HG03039 (cell line): ENCODE data around the gene ZNF354C.
"Not testable (repeated sequence)": the region's sequence is repeated elsewhere in the genome, so short reads cannot be mapped to it uniquely, and the experiment has no call there.

Experiments used
- ATAC-seq: cut with Tn5 transposase; IDR thresholded peaks from one replicate; pipeline ENCODE4 v1.9.1; 2021; ENCODE audit warnings: mild to moderate bottlenecking, moderate library complexity; ENCODE audit not compliant: unreplicated experiment

ZNF354C gene

DNA sequence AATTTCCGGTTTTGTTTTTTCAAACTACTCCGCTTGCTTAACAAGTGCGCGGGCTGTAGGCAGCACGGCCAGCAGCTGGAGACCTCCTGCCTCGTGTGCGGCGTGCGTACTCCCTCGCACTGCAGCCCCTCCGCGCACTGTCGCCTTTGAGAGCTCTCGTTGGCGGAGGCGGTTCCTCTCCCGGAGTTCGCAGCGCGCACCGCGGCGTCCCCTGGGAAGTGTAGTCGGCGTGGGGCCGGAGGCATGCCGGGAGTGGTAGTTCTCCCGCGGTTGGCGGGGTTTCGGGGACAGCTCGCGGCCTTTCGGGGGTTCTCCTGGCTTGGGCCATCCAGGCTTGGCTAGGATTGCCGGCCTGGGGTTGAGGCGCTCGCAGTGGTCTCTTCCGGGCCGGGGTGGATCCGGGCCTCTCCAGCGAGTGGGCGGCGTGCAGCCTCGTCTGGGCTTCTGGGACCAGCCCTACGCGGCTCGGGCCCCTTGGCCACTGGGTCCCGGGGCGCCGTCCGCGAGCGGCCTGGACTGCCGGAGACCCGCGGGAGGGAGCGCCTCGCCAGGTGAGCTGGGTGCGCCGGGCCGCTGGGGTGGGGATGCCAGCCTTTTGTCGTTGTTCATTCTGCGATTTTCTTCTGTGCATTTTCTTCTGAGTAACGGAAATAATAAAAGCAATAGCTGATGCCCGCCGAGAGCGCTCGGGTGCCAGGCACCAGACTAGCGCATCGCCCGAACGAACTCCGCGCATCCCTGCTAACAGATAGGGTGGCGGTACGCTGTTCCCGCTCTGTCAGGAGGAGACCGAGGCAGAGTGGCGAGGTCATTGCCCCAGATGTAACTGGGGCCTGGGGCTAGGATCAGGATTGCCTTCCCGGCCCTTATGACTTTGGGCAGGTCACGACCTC lies at the start of gene ZNF354C:
ZNF354C (plus strand) TSS at position 258 of the 893 bp plus-strand sequence. CDS start 1,696 bp downstream, outside the sequence.
- ATAC-seq = no peak

DNA sequence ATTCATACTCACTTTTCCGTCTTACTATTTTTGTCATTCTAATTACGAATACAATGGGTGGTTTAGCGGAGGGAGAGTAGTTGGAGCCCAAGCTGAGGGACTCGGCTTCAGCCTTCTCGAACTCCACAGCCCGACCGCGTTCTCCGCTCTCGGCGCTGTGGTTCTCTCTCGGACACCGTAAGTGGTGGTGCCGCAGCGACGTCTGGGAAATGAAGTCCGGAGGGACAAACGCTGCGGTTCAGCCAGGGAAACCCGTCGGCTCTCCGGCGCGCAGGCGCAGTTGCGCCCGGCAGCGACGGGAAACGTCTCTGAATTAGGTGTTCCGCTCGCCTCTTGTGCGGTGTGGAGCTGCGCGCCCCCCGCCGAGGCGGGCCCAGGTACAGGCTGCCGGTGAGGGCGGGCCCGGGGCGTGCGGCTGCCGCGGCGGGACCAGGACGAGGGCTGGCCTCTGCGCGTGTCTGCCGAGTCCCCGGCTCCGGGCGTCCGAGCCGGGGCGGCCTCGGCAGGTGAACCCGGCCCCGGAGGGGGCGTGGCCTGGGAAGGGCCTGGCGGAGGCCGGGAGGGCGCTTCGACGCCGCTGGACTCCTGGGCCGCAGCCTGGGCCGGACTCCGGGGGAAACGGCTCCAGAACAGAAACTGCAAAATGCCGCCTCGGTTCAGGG lies 36.5 kb upstream of the ZNF354C start, which contains the start of gene ZNF879:
ZNF879 (plus strand) TSS at position 277 of the 662 bp plus-strand sequence. CDS start 1,201 bp downstream, outside the sequence.
- ATAC-seq = peak; percentile 87

DNA sequence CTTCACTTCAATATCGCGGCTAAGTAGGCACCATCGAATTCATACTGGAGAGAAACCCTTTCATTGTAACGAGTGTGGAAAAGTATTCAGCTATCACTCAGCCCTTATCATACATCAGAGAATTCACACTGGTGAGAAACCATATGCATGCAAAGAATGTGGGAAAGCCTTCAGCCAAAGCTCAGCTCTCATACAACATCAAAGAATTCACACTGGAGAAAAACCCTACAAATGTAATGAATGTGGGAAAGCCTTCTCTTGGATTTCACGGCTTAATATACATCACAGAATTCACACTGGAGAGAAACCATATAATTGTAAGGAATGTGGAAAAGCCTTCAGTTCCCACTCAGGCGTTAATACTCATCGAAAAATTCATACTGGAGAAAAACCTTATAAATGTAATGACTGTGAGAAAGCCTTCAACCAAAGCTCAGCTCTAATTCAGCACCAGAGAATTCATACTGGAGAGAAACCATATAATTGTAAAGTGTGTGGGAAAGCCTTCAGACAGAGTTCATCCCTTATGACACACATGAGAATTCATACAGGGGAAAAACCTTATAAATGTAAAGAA lies 27.1 kb upstream of the ZNF354C start:
- no peak for ATAC-seq

DNA sequence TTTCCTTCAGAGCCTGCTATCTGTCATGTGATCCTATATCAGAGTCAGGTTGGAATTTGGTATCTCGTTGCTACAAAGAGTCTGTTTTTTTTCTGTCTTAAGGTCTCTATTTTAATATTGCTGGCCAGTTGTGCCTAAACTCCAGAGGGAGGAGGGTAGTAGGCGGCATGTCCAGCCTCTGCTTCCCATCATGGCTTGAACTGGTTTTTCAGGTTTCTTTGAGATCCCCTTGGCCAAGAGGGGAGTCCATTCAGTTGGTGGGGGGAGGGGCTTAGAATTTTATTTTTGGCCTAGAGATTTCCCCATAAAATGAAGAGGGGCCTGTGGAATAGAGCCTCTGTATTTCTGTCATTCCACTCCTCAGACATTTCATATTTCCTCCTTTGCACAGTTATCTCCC lies 15.4 kb upstream of the ZNF354C start:
- no peak for ATAC-seq

DNA sequence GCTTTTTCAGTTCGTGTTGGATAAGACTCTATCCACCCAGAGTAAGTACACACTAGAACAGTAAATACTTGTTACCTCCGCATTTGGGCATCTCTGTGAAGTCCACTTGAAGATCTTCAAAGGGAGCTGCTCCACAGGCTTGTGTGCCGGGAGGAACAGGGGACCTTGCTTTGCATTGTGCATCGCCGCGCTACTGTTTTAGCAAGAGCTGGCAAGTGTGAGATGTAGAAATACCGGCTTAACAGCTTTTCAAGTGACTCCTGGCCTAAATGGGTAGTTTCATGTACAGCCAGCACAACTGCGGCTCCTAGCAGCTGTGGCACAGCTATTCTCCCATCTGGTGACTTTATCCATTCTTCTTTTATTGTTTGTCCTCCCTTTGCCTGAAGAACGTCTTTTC lies 8.4 kb upstream of the ZNF354C start:
- ATAC-seq = no peak

DNA sequence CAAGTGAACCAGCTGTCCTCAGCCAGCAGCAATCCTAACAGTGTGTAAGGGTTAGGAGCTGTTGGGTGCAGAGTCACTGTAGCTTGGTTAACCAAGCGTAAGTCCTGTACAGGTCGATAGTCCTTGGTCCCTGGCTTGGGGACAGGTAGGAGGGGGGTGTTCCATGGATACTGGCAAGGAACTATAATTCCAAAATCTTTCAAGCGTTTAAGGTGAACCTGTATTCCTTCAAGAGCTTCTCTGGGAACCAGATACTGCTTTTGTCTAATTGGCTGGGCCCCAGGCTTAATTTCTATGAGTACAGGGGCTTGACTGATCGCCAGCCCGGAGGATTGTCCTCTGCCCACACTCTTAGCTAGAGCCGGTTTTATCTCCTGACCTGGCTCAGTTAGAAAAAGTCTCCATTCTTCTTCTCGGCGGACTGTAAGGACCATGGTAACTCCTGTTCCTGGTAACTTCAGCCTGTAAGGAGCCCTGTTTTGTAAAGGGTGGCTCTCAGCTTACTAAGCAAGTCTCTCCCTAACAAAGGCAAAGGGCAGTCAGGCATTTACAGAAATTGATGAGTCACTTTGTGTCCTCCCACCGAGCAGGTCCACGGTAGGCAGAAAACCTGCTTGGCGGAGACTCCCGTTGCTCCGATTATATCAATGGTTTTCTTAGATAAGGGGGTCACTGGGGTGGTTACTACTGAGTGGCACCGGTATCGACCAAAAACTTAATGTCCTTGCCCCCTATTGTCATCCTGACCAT lies 6.0 kb upstream of the ZNF354C start:
- no peak for ATAC-seq

DNA sequence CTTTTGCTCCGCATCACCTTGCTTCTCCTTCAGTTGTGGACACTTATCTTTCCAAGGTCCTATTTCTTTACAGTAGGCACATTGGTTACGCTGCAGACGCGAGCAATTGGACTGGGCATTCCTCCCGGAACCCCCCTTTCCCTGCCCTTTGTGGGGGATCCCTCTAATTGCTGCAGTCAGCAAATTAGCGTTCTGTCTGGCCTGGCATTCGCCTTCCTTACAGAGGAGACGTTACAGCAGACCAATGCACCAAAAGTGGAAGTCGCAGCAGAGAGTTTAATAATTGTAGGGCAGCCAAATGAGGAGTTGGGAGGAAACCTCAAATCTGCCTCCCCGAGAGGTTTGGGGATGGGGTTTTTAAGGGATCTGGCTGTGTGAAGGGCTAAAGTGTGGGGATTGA lies 5.3 kb upstream of the ZNF354C start:
- ATAC-seq = no peak

DNA sequence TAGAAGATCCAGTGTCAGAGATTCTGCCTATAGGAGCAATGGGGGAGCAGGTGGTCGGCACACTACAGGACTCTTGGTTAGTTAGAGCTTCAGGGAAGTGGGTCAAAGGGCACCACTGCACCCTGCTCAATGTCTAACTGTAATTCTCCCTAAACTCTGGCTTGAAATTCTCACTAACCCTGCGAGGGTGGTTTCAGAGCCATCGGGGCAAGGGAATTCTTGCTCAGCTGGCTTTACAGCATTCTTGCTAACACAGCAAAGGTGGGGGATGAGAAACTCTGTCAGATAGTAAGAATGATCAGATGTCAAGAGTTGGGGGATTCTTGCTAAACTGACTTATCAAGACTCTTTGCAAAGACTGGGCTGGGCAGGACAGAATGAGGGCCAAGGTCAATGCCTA lies 4.7 kb upstream of the ZNF354C start:
- no peak for ATAC-seq

DNA sequence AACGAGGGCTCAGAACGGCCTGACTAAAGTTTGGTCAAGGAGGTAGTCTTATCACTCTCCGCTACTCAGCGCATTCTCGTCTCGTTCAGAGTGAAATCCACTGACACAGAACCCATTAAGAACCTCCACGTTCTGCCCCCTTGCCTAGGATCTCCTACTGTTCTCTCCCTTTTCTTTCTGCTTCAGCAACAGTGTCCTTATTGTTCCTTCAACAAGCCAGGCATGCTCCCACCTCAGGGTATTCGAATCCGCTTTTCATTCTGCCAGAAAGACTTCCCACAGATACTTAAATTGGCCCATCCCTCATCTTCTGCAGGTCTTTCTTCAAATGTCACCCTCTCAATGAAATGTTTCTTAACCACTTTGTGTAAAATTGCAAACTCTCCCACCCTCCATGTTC lies 4.3 kb upstream of the ZNF354C start:
- no peak for ATAC-seq

DNA sequence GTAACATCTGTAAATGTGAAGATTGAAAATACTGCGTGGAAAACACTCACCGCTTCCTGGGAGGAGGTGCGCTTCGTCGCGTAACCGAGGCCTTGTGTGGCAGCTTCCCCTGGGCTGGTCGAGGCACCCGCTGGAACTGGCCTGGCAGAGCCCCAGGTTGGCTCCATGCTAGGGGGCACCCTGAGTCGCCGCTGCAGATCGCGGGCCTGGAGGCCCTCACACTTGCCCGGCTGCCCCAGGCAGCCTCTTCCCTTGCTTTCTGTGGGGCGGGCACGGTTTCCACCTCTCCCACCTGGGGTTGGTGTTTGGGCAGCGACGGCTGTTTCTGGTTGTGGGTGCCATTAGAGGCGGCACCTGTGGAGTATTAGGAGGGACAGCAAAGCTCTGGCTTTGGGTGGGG lies 852 bp downstream of the ZNF354C start:
- no peak for ATAC-seq

DNA sequence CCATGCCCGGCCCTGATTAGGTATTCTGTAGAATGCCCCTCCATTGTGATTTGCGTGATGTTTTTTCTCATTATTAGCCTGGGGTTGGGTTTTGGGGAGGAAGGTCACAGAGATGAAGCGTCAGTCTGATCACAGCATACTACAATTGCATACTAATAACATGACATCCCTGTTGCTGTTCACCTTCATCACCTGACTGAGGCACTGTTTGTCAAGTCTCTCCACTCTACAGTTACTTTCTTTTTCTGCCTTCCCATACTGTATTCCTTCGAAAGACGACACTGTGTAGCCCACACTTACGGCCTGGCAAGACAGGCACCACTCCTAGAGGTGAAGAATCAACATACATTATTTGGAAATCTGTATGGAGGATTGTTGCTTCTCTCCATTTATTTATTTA lies 5.5 kb downstream of the ZNF354C start:
- no peak for ATAC-seq

DNA sequence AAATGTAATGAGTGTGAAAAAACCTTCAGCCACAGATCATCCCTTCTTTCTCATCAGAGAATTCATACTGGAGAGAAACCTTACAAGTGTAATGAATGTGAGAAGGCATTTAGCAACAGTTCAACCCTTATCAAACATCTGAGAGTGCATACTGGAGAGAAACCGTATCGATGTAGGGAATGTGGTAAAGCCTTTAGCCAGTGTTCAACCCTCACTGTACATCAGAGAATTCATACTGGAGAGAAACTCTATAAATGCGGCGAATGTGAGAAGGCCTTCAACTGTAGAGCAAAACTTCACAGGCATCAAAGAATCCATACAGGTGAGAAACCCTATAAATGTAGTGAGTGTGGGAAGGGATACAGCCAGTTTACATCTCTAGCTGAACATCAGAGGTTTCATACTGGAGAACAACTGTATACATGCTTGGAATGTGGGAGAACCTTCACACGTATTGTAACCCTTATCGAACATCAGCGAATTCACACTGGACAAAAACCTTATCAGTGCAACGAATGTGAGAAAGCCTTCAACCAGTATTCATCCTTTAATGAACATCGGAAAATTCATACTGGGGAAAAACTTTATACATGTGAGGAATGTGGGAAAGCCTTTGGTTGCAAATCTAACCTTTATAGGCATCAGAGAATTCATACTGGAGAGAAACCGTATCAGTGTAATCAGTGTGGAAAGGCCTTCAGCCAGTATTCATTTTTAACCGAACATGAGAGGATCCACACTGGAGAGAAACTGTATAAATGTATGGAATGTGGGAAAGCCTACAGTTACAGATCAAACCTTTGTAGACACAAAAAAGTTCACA lies 19.2 kb downstream of the ZNF354C start:
- no peak for ATAC-seq

DNA sequence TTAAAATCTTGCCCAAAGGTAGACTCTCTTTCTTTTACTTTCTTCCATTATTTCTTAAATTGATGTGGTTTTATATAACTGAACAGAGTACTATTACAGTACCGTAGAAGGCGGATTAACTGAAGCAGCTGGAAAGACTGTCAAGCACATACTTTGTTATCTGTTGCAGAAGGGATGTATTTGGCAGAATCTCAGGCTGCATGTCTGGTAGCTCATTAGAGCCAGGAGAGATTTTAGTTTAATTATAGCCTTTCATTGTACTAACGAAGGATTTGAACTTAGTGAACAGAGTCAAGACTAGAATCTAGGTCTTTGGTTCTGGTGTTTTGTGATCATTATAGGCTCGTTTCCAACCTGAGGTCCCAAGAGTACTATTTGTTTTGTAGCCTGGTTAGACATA lies 20.6 kb downstream of the ZNF354C start:
- no peak for ATAC-seq

DNA sequence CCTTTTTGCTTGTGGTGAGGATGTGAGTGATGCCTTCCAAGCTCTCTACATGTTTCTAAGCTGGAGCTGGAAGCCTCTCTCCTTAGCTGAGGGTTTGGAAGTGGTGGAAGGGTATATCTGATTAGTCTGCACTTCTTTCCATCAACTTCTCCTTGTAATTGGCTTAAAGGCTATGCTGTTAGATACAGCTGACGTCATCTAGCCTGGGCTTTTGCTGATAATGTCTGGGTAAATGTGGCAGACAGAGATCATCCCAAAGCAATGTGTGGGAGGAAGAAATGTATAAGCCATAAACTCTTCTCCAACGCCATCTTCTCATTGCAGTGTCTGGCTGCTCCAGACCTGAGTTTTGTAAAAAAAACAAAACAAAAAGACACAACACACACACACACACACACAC lies 29.3 kb downstream of the ZNF354C start:
- ATAC-seq = no peak

DNA sequence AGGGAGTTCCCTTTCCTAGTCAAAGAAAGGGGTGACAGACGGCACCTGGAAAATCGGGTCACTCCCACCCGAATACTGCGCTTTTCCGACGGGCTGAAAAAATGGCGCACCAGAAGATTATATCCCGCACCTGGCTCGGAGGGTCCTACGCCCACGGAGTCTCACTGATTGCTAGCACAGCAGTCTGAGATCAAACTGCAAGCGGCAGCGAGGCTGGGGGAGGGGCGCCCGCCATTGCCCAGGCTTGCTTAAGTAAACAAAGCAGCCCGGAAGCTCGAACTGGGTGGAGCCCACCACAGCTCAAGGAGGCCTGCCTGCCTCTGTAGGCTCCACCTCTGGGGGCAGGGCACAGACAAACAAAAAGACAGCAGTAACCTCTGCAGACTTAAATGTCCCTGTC lies 41.1 kb downstream of the ZNF354C start:
- not testable (repeated sequence) for ATAC-seq

DNA sequence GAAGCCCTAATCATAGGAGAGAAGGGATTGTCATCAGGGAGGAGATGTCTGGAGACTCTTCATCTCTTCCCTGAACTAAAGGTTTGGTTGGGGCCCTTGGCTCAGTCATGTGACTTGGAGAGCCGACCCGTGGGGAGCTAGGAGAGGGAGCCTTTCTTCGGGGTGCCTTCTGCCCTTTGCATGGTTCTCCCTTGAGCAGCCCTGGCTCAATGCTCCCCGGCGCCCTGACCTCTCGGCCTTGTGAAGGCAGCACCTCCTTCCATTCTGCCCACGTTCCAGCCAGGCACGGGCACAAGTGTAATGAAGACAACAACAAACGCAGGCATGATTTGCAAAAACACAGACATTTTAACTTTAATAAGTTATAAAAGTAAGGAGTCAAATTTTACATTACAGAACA lies 50.4 kb downstream of the ZNF354C start:
- ATAC-seq = no peak

DNA sequence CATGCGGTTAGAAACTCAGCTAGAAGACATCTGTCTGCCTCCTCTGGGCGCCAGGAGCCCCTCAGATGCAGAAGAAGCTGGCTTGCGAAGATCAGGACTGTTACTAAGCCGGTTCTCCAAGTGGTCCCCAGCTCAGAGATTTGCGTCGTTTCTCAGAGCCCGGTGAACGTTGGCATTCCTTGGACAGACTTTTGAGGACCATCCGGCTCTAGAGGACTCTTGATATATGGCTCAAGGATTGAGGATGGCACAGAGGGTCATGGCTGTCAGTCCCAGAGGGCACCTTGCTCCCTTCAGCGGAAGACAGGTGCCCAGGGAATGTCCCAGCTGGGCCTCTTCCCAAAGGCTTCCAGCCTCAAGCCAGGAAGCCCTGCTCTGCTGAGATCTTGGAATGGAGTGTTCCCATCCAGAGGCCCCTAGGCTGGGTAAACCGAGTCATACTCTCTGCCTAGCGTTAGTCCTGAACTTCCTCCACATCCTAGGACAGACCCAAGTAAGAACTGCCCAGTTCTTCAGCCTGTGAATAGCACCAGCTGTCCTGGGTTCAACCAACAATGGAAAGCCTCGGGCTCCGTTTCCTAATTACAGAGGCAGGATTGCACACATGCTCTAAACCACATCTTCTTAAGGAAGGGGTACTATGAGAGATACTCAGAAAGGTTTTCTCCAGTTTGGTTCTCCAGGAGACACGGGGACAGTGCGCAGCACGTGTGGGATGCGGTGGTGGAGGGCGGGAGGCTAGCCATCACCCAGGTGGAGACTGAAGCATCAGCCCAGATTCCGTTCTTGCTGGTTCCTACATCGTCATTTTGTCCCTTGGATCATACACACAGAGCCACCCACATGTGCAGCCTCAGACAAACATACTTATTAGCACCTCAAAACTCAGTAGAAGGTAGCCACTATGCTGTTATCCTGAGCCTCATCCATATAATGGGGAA lies 51.4 kb downstream of the ZNF354C start:
- ATAC-seq = no peak

DNA sequence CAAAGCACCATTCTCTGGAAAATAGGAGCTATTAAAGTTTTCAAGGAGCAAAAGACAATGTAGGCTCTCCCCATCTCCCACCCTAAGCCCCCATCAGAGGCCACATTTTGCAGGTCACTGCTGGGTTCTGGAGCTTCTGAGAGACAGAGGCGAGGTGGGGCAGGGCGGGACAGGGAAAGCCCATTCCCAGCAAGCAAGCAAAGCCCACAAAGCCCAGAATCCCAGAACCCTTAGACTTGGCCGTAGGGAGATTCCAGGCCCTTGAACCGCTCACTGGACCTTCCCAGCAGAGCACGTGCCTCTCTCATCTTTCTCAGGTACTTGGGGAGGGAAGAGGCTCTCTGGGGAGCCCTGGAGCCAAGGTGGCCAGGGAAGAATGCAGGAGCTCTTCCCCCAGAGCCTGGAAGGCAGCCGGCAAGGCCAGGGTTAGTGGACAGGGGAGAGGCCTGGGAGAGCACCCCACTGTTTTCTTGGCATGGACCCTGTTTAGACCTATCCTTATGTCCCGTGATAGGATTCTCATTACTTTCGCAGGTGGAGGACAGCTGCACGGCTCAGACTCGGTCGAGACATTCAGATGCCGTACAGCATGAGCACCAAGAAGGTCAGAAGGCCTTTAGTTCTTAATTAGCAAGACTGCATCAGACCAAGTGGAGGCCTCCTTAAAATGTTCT lies 52.4 kb downstream of the ZNF354C start:
- ATAC-seq = no peak

DNA sequence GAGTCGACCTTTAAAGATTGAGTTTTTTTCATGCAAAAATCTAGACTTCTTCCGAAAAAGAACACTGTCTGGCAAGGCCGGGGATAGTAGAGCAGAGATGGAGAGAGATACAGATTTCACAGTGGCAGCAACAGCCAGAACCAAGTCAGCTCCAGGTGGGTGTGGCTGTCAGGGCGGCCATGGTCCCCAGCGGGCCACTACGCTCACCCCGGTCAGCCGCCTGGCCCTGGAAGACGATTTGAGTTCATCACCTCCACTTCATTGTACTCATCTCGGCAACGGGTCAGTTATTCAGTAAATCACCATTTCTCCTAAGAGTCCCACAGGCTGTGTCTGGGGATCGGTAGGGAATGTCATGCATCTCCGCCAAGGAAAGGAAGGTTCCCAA lies 53.0 kb downstream of the ZNF354C start:
- ATAC-seq = no peak
